Retinal pigment epithelial cell (primary cell): Measurements from ENCODE around the gene DNTTIP2.

Experiments
- DNase-seq: peaks from one replicate; pipeline ENCODE4 v3.0.0-alpha.2; 2010; ENCODE audit warnings: low read depth
- H3K4me3 ChIP-seq: 2 replicates; pipeline ENCODE4 v1.5.1; 2011; ENCODE audit warnings: mild to moderate bottlenecking, low read length, control low read depth, moderate library complexity
- CTCF ChIP-seq: conservative IDR thresholded peaks from 2 replicates; pipeline ENCODE4 v1.5.1; 2011; ENCODE audit warnings: low read depth, low read length, control low read depth, inconsistent platforms

The DNTTIP2 gene

GRCh38 chr1:93827633-93828366 is 51.2 kb downstream of the DNTTIP2 start:
- TF ChIP-seq CTCF: no peak
- no peak overlapping the region for H3K4me3 ChIP-seq
- no peak for DNase-seq

- DNase-seq: no peak
- H3K4me3 ChIP-seq: no peak overlapping the region
- no peak for TF ChIP-seq CTCF
Observed at GRCh38 chr1:93827128-93827527, 51.9 kb downstream of the DNTTIP2 start.

GRCh38 chr1:93824834-93825233 is 54.2 kb downstream of the DNTTIP2 start:
- no peak for TF ChIP-seq CTCF
- no peak for DNase-seq
- H3K4me3 ChIP-seq: no peak overlapping the region

GRCh38 chr1:93822730-93823425 is 56.1 kb downstream of the DNTTIP2 start:
- no peak overlapping the region for H3K4me3 ChIP-seq
- no peak for DNase-seq
- no peak for TF ChIP-seq CTCF

- H3K4me3 ChIP-seq: no peak overlapping the region
- TF ChIP-seq CTCF: no peak
- DNase-seq: no peak
Observed at GRCh38 chr1:93821423-93822144, 57.4 kb downstream of the DNTTIP2 start.

GRCh38 chr1:93820554-93821422 is 58.2 kb downstream of the DNTTIP2 start:
- H3K4me3 ChIP-seq: no peak overlapping the region
- TF ChIP-seq CTCF: no peak
- DNase-seq: no peak
